HepG2 (cell line): ENCODE results near the gene SLC38A9. TPM values are rescaled to one million over a fixed set of nuclear protein-coding genes. Genes with fewer than 3 reads are reported as not detected.

Source experiments
- ATAC-seq: fragments of 200-7000 bp; cut with Tn5 transposase; 3 replicates; pipeline ENCODE4 v1.9.1; 2020; ENCODE audit warnings: mild to moderate bottlenecking, moderate library complexity
- BruUV-seq: library from RNA; stranded (reverse); fragments of 400-500 nt; replicated peaks from 2 replicates; lab custom pipeline; 2021; lab: Mats Ljungman, UMichigan
- CTCF ChIA-PET: fragments of 300-600 bp; formaldehyde crosslinking; extraction: SDS; loops from one replicate; lab custom pipeline; 2021; ENCODE audit warnings: low total read pairs, inconsistent platforms, low intra/inter-chr PET ratio; lab: Yijun Ruan, JAX
- POLR2A ChIA-PET: fragments of 350-600 bp; sonication (Branson Sonifier 250); formaldehyde crosslinking; loops from one replicate; lab custom pipeline; 2020; ENCODE audit warnings: antibody characterized with exemption, inconsistent platforms; lab: Yijun Ruan, JAX
- DNase-seq: peaks from one replicate; pipeline ENCODE4 v3.0.0-alpha.2; 2015; ENCODE audit warnings: low spot score
- FAIRE-seq: peaks from 3 replicates; lab custom pipeline; 2011; peaks lifted over from hg19 to GRCh38; lab: Jason Lieb, UNC
- H2AFZ ChIP-seq: one replicate; pipeline ENCODE4 v1.6.1; 2011; ENCODE audit warnings: low read length, inconsistent platforms
- H3K27ac ChIP-seq: fragments of 300-600 bp; 3 replicates; pipeline ENCODE4 v1.8.0; 2011; ENCODE audit warnings: mixed run types, mild to moderate bottlenecking, mixed read lengths, low read length, inconsistent platforms; ENCODE audit not compliant: insufficient read depth; ENCODE audit errors: extremely low read length
- H3K27me3 ChIP-seq, 2 experiments: fragments of 200-600 bp in 1 of 2; 2 replicates in 1 of 2; 3 replicates in 1 of 2; pipeline versions ENCODE4 v1.6.0 to v1.8.0; 2011; ENCODE audit warnings: low read length in 2 of 2, mild to moderate bottlenecking in 2 of 2, moderate library complexity in 2 of 2, inconsistent platforms in 1 of 2; ENCODE audit not compliant: insufficient read depth in 2 of 2, control insufficient read depth in 1 of 2
- H3K36me3 ChIP-seq, 2 experiments: fragments of 200-600 bp in 1 of 2; replicated peaks in 1 of 2; 2 replicates in 1 of 2; 3 replicates in 1 of 2; pipeline versions ENCODE4 v1.5.1 to v1.8.0; 2011; ENCODE audit warnings: low read length in 2 of 2, inconsistent platforms in 1 of 2; ENCODE audit not compliant: insufficient read depth in 2 of 2, control insufficient read depth in 1 of 2
- H3K4me1 ChIP-seq: 2 replicates; pipeline ENCODE4 v1.5.1; 2012; ENCODE audit warnings: low read length, inconsistent platforms; ENCODE audit not compliant: insufficient read depth
- H3K4me2 ChIP-seq: 2 replicates; pipeline ENCODE4 v1.6.0; 2011; ENCODE audit warnings: low read depth, low read length, inconsistent platforms
- H3K4me3 ChIP-seq, 3 experiments: fragments of 200-600 bp in 1 of 3; sonication (generic), shearing (Covaris generic) in 1 of 3; replicated peaks in 1 of 3; 2 replicates each; pipeline ENCODE4 v1.5.1; 2011 to 2016; ENCODE audit warnings: low read length in 3 of 3, inconsistent platforms in 2 of 3, low read depth in 2 of 3, mild to moderate bottlenecking in 2 of 3, control low read depth in 1 of 3, mixed read lengths in 1 of 3; ENCODE audit not compliant: insufficient read depth in 1 of 3
- H3K79me2 ChIP-seq: one replicate; pipeline ENCODE4 v1.6.1; 2011; ENCODE audit warnings: low read length, inconsistent platforms; ENCODE audit not compliant: insufficient read depth
- H3K9ac ChIP-seq: 2 replicates; pipeline ENCODE4 v1.6.0; 2011; ENCODE audit warnings: mild to moderate bottlenecking, low read depth, low read length, inconsistent platforms; ENCODE audit not compliant: insufficient read depth
- H3K9me3 ChIP-seq: 2 replicates; pipeline ENCODE4 v1.5.1; 2012; ENCODE audit warnings: mild to moderate bottlenecking, low read length
- H4K20me1 ChIP-seq: 2 replicates; pipeline ENCODE4 v1.6.0; 2011; ENCODE audit warnings: inconsistent platforms, mild to moderate bottlenecking, low read length, moderate library complexity; ENCODE audit not compliant: insufficient read depth
- FOXK1 ChIP-seq: sonication (generic); formaldehyde crosslinking; IDR thresholded peaks from 2 replicates; pipeline ENCODE4 v1.4.0; 2020; ENCODE audit warnings: low read depth, missing genetic modification reagents, borderline replicate concordance
- HNRNPK ChIP-seq: fragments of 200-400 bp; formaldehyde crosslinking; IDR thresholded peaks from 2 replicates; pipeline ENCODE4 v1.6.1; 2018; ENCODE audit warnings: low read length, low read depth, moderate library complexity, mild to moderate bottlenecking; ENCODE audit not compliant: poor library complexity, severe bottlenecking
- HOXA3 ChIP-seq: sonication (generic); formaldehyde crosslinking; IDR thresholded peaks from 2 replicates; pipeline ENCODE4 v1.5.0; 2020; ENCODE audit warnings: missing genetic modification reagents
- RORA ChIP-seq: sonication (generic); formaldehyde crosslinking; IDR thresholded peaks from 2 replicates; pipeline ENCODE4 v1.5.0; 2020; ENCODE audit warnings: mild to moderate bottlenecking, missing genetic modification reagents, moderate library complexity
- YY1 ChIP-seq: IDR thresholded peaks from 2 replicates; pipeline ENCODE4 v1.6.1; 2011; ENCODE audit warnings: low read length, low read depth, moderate library complexity, mild to moderate bottlenecking; ENCODE audit not compliant: insufficient read depth, insufficient replicate concordance
- ZNF12 ChIP-seq: sonication (generic); formaldehyde crosslinking; IDR thresholded peaks from 2 replicates; pipeline ENCODE4 v1.5.0; 2020; ENCODE audit warnings: missing genetic modification reagents
- ZNF547 ChIP-seq: sonication (generic); formaldehyde crosslinking; IDR thresholded peaks from 2 replicates; pipeline ENCODE4 v1.5.1; 2020; ENCODE audit warnings: mild to moderate bottlenecking, missing genetic modification reagents
- ZNF563 ChIP-seq: sonication (generic); formaldehyde crosslinking; IDR thresholded peaks from 2 replicates; pipeline ENCODE4 v1.8.0; 2022; ENCODE audit warnings: mild to moderate bottlenecking, moderate library complexity, missing genetic modification reagents
- ZSCAN25 ChIP-seq: sonication (generic); formaldehyde crosslinking; IDR thresholded peaks from 2 replicates; pipeline ENCODE4 v1.8.0; 2022; ENCODE audit warnings: mild to moderate bottlenecking, missing genetic modification reagents
- WGBS: methylation state at CpG from one replicate; pipeline ENCODE4 v1.1.6; 2017; ENCODE audit warnings: low lambda C conversion rate; 5-methylcytosine and 5-hydroxymethylcytosine counted together
- in situ Hi-C: cut with HindIII; loops from 2 replicates; pipeline ENCODE4 v1.10.0; 2017; ENCODE audit warnings: low pct_unique_long_range_greater_than_20kb; ENCODE audit not compliant: extremely low pct_ligation_motif_present
- intact Hi-C: fragments of 100-400 bp; cut with micrococcal nuclease; formaldehyde crosslinking; loops from one replicate; pipeline ENCODE4 v1.10.0; 2022; ENCODE audit not compliant: unreplicated experiment
- polyA plus RNA-seq, 8 experiments: library from polyadenylated mRNA; depleted of rRNA in 3 of 8; stranded (reverse) in 7 of 8; unstranded in 1 of 8; fragments of >200 nt; fragmentation: Illumina TruSeq in 4 of 8; extraction: Trizol in 4 of 8; gene quantifications; 2 replicates each; pipeline versions ENCODE4 v1.2.1 to v1.2.3, GENCODE V29; 2011 to 2016; ENCODE audit warnings: low read depth in 4 of 8, missing spikeins in 1 of 8, mixed read lengths in 1 of 8; ENCODE audit not compliant: insufficient read depth in 1 of 8
- total RNA-seq, 5 experiments: library from RNA; depleted of rRNA; stranded (reverse); fragments of >200 nt; fragmentation: Illumina TruSeq; extraction: Trizol; gene quantifications; 2 replicates each; pipeline ENCODE4 v1.2.3, GENCODE V29; 2016; ENCODE audit warnings: low read depth in 1 of 5
- TF ChIP-seq, protein P1 (sequence below): sonication (generic); formaldehyde crosslinking; IDR thresholded peaks from 2 replicates; pipeline ENCODE4 v1.8.1; 2023; ENCODE audit warnings: mild to moderate bottlenecking, inconsistent platforms, moderate library complexity, missing genetic modification reagents, borderline replicate concordance
- TF ChIP-seq, protein P2 (sequence below): sonication (generic); formaldehyde crosslinking; IDR thresholded peaks from 2 replicates; pipeline ENCODE4 v1.8.0; 2022; ENCODE audit warnings: missing genetic modification reagents, low read depth, mild to moderate bottlenecking, borderline replicate concordance
- TF ChIP-seq, protein P3 (sequence below): IDR thresholded peaks from 2 replicates; pipeline ENCODE4 v1.6.1; 2016

The SLC38A9 gene
- total and polyA plus RNA-seq, 2 of the 13 experiments (the other 11 are each of a cell fraction or from before 2014, with no cell fraction given) = 19.3 to 36.0 TPM

DNA sequence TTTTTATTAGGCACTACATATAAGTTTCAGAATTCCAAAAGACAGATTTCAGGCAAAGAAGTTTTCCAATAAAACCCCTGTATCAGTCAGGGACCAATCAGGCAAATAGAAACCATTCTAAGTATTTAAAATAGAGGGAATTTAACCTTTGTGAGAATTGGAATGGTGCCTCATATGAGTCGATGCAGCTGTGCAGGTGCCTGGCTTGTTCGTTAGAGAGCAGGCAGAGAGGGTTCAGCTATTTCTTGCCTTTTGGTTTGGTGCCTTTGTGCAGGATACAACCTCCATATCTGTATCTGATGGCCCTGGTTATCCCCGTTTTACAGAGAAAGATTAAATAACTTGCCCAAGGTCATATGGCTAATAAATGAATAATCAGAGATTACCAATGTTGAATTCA lies 19.7 kb upstream of the SLC38A9 start:
- no peaks in the 10 kb centered on the region for H3K4me1 ChIP-seq
- no peaks in the 10 kb centered on the region for H3K36me3 ChIP-seq
- H3K9me3 ChIP-seq = no peaks in the 10 kb centered on the region
- ChIA-PET POLR2A (no interaction called here), CTCF (no interaction called here)
- FAIRE-seq (no peak), ATAC-seq (no peak), DNase-seq (no peak)
- no TSS peak for BruUV-seq
- intact Hi-C loops = no loop called here
- H3K27ac ChIP-seq = no peak overlapping the region
- WGBS = 18% methylated on average over 3 of the region's 3 CpGs
- no peaks in the 10 kb centered on the region for H4K20me1 ChIP-seq
- H3K79me2 ChIP-seq = no peaks in the 10 kb centered on the region
- no peak overlapping the region for H3K4me2 ChIP-seq
- TF ChIP-seq RORA (CRISPR knock-in tag) (no peak), YY1 (no peak), ZNF12 (no peak), ZNF547 (no peak), ZSCAN25 (CRISPR knock-in tag) (no peak), HNRNPK (no peak), FOXK1 (CRISPR knock-in tag) (no peak), HOXA3 (CRISPR knock-in tag) (no peak), ZNF563 (CRISPR knock-in tag) (no peak)
- TF ChIP-seq, protein P1, sequence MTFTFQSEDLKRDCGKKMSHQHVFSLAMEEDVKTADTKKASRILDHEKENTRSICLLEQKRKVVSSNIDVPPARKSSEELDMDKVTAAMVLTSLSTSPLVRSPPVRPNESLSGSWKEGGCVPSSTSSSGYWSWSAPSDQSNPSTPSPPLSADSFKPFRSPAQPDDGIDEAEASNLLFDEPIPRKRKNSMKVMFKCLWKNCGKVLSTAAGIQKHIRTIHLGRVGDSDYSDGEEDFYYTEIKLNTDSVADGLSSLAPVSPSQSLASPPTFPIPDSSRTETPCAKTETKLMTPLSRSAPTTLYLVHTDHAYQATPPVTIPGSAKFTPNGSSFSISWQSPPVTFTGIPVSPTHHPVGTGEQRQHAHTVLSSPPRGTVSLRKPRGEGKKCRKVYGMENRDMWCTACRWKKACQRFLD (CRISPR knock-in tag) = no peak
- TF ChIP-seq, protein P2, sequence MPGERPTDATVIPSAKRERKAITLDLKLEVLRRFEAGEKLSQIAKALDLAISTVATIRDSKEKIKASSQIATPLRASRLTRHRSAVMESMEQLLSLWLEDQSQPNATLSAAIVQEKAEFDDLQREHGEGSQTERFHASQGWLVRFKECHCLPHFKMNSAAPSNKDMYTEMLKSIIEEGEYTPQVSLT = no peak
- TF ChIP-seq, protein P3, sequence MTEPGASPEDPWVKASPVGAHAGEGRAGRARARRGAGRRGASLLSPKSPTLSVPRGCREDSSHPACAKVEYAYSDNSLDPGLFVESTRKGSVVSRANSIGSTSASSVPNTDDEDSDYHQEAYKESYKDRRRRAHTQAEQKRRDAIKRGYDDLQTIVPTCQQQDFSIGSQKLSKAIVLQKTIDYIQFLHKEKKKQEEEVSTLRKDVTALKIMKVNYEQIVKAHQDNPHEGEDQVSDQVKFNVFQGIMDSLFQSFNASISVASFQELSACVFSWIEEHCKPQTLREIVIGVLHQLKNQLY (CRISPR knock-in tag) = no peak
- no peak overlapping the region for H2AFZ ChIP-seq
- no peak overlapping the region for H3K4me3 ChIP-seq
- no peaks in the 10 kb centered on the region; a peak in 1 of 5 replicates for H3K27me3 ChIP-seq
- in situ Hi-C loops = no loop called here
- no peak overlapping the region for H3K9ac ChIP-seq
